Ammon's horn (tissue), 1 donor: ENCODE results near the gene MAPK6.
"Not testable (repeated sequence)": the region's sequence is repeated elsewhere in the genome, so short reads cannot be mapped to it uniquely, and the experiment has no call there.

ENCODE experiments used
- DNase-seq: peaks from one replicate; pipeline ENCODE4 v3.0.0-alpha.2; 2016; ENCODE audit warnings: low spot score

The MAPK6 gene

DNA sequence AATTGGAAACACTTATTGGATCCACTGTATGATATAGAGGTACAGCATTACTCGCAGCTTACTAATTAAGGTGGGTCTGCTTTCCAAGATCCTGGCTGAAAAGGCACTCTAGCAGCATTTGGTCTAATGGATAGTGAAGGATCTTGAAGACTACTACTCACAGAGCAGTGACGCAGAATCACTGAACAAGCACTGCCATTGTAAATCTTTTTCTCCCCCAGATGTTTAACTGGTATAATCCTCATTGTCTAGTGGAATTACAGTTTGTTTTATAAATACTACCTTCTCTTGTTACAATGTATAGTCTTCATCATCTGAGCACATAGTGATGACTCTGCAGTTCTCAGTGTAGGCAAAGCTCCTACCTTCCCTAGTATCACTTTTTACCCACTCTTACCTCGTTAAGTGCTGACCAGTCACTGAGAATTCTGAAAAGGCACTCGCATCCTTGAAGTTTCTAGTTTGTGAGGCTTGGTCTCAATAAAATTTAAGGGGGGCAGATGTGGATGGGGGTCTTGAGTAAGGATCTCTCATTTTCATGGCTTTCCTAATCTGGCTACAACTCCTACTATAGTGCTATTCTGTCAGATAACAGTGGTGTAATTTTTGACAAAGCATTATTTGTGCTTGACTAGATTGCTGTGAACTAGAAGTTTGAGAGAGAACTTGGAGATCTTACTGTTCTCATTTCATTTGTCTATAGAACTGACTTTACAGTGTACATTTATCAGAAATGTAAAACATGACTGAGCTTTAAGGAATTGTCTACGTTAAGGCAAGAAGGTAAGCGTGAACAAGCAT lies 23.2 kb downstream of the MAPK6 start:
- DNase-seq, result peak; percentile 30

GRCh38 chr15:52045795-52046298 lies 26.8 kb downstream of the MAPK6 start:
- DNase-seq, result not testable (repeated sequence)

GRCh38 chr15:52046552-52046951 lies 27.5 kb downstream of the MAPK6 start:
- peak; percentile 42 for DNase-seq

DNA sequence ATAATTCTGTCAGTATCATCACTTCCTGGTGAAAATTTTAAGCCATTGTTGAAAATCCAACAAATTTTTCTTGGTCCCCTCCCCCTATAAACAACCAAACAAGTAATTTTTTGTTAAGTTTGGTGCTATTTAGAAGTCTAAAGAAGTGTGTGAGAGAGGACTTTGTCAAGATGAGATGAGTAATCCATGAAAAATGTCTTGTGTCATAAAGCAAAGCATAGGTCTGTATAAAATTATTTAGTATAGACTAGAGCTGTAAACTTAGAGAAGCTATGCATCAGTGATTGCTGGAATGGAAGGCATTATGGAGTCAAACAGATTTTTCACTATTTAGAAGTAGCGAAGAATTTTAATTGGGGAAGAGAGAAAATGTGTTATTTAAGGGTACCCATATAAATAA lies 31.4 kb downstream of the MAPK6 start:
- no peak for DNase-seq

GRCh38 chr15:52052066-52052935 lies 33.3 kb downstream of the MAPK6 start:
- no peak for DNase-seq

DNA sequence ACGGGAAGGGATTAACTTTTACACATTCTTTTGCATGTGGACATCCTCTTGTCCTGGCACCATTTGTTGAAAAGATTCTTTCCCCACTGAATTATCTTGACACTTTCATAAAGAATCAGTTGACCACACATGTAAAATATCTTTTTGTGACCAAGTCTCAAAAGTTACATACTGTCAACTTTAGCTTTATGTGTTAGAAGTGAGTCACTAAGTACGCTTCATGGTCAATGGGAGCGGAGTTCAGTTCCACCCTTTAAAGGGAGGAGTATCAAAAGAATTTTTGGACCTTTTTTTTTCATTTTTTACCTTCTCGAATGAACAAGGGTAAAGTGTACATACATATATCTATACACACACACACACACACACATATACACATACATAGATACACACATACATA lies 35.4 kb downstream of the MAPK6 start:
- DNase-seq, result no peak

- not testable (repeated sequence) for DNase-seq
Measured at GRCh38 chr15:52054858-52055257, 35.8 kb downstream of the MAPK6 start.

- no peak for DNase-seq
Measured at GRCh38 chr15:52056001-52056400, 37.0 kb downstream of the MAPK6 start.

DNA sequence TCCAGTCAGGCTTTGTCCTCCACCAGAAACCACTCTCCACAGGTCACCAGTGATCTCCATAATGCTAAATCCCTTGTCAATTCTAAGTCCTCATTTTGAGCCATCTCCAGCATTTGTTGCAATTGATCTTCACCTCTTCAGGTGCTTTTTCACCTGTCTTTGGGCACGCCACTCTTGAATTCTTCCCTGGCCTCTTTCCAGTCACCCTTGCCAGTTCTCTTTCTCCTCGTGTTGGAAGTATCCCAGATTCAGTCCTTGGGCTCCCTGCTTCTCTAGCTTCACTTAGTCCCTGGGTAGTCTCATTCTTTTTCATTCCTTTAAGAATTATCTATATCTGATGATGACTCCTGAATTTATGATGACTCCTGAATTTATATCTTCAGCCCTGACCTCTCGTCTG lies 37.5 kb downstream of the MAPK6 start:
- no peak for DNase-seq

DNA sequence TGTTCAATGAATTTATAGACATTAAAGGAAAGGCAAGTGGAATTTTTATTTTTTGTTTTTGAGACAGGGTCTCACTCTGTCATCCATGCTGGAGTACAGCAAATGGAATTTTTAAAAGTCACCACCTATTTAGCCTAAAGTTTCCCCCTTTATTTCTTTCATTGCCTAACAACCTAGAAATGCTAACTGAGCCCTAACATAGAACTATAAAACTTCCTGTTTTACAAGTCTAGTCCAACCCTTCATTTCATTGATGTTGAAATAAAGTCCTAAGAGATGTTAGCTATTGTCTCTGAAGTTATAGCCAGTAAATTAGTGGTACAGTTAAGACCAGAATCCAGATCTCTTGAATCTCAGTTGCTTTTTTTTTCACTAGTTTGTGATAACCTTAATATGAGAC lies 39.0 kb downstream of the MAPK6 start:
- DNase-seq, result no peak

DNA sequence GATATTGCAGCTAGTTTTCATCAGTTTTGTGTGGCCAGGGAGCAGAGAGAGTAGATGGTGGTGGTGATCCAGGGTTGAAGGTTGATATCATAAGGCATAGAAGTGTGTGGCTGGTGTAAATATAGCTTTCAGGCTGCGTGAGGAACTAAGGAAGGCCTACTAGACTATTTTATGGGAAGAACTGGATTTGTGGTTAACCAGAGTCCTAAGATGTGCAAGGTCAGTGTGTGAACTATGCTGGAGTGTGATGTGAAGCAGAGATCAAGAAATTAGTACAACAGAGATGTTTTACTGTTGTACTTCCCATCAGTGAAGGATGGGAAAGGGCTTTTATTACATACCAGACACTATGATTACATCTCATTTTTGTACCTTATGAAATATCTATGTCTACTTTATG lies 41.5 kb downstream of the MAPK6 start:
- DNase-seq, result no peak

- no peak for DNase-seq
Measured at GRCh38 chr15:52066842-52067544, 48.0 kb downstream of the MAPK6 start.

GRCh38 chr15:52067545-52067926 lies 48.5 kb downstream of the MAPK6 start:
- DNase-seq, result no peak

GRCh38 chr15:52068004-52068615 lies 49.1 kb downstream of the MAPK6 start:
- DNase-seq, result no peak

DNA sequence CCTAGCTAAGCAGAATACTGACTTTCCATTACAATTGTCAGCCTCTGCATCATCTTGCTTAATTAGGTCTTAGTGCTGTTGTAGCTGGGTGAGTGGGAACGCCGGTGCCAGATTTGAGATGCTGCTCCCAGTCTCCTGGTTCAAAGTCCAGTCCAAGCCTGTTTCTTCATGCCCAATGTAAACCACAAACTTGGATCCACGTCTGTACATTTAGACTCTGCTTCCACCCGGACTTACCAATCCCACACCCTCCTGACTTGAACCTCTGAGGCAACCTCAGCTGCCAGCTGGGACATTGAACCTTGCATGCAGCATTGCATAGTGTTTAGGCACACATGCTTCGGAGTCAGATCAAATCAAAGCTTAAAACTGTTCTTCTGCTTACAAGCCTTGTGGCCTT lies 50.5 kb downstream of the MAPK6 start:
- DNase-seq, result no peak

GRCh38 chr15:52071570-52071969 lies 52.6 kb downstream of the MAPK6 start:
- DNase-seq, result no peak

GRCh38 chr15:52076889-52077781 lies 58.1 kb downstream of the MAPK6 start:
- DNase-seq, result peak; percentile 45

- DNase-seq, result no peak
Measured at GRCh38 chr15:52078197-52078875, 59.3 kb downstream of the MAPK6 start.

DNA sequence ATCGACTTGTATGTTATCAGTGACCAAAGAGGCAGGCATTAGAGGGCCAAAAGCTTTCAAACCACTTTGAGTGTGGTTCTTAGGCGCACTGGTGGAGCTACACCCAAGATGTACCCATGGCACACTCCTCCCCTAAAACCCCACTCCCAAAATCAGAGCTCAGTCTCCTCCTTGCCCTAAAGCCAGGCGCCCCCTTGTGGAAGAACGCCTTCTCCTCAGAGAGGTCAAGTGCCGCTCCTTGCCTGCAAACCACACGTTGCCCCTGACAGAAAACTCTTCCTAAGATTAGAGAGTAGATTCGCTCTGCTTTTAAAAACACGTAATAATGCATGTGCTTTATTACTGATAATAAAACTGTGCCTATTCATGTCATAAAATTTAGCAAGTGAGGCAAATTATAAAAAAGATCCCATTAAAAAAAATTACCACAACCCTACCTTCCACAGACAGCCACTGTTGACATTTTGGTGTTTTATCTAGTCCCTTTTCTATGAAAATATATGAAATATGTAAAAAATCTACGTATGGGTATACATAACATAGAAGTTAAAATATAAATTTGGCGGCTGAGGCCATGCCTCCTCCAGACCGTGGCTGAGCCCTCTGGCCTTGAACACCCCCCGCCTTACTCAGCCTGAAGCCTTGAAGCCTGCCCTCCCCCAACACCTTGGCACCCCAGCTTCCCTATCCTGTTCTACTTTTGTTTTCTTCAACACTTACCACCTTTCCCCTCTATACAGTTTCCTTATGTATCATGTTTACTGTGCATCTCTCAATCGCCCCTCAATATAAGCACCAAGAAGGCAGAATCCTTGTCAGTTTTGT lies 60.1 kb downstream of the MAPK6 start:
- DNase-seq, result peak; percentile 81
